Lower lobe of right lung (tissue), 2 donors: ENCODE measurements around the gene EPHX1. TPM values are rescaled to one million over a fixed set of nuclear protein-coding genes. Genes with fewer than 3 reads are reported as not detected.
A peak's percentile ranks its signal among the peaks of the same experiment; 100 is the strongest.
"Not testable (repeated sequence)": the region's sequence is repeated elsewhere in the genome, so short reads cannot be mapped to it uniquely, and the experiment has no call there.

ENCODE experiments used
- ATAC-seq, 2 donors: fragments of 200-7000 bp; cut with Tn5 transposase; one replicate each; pipeline ENCODE4 v1.9.1; 2020 to 2022; ENCODE audit warnings: mild to moderate bottlenecking in 2 of 2, moderate library complexity in 2 of 2
- DNase-seq: peaks from one replicate; pipeline ENCODE4 v3.0.0-alpha.2; 2020
- H3K27ac ChIP-seq: fragments of 200-600 bp; one replicate; pipeline ENCODE4 v1.8.0; 2022
- H3K27me3 ChIP-seq: fragments of 200-600 bp; one replicate; pipeline ENCODE4 v1.8.0; 2022; ENCODE audit warnings: low read depth
- H3K36me3 ChIP-seq: fragments of 200-600 bp; one replicate; pipeline ENCODE4 v1.8.0; 2022; ENCODE audit warnings: mild to moderate bottlenecking
- H3K4me1 ChIP-seq: fragments of 200-600 bp; one replicate; pipeline ENCODE4 v1.8.0; 2022
- H3K4me3 ChIP-seq: fragments of 200-600 bp; one replicate; pipeline ENCODE4 v1.8.0; 2022; ENCODE audit warnings: mild to moderate bottlenecking
- H3K9me3 ChIP-seq: fragments of 200-600 bp; one replicate; pipeline ENCODE4 v1.8.0; 2022
- intact Hi-C: fragments of 100-400 bp; cut with DNase I; formaldehyde crosslinking; loops from one replicate; pipeline ENCODE4 v1.11.0; 2022
- total RNA-seq: library from RNA; stranded (reverse); fragmentation: NEBNext Ultra II Directional; extraction: Animal tissue kit (Norgen Biotek cat#: 25700); gene quantifications from one replicate; pipeline ENCODE4 v1.2.1, GENCODE V29; 2021
- TF ChIP-seq, protein P1 (sequence below): fragments of 200-600 bp; IDR thresholded peaks from one replicate; pipeline ENCODE4 v1.8.0; 2022; ENCODE audit warnings: antibody characterized with exemption, mild to moderate bottlenecking
- donor health status: DM: no; HTN: yes; CAD: no; lungs with severe emphysema.

The EPHX1 gene
- total RNA-seq, 1 donor from 2014 or later = 233 TPM

GRCh38 chr1:225828706-225829345 lies 18.9 kb downstream of the EPHX1 start:
- Histone ChIP-seq H3K4me3 (no peak overlapping the region), H3K36me3 (peaks cover 48% of the 10 kb centered on the region), H3K9me3 (no peaks in the 10 kb centered on the region), H3K4me1 (peaks cover 34% of the 10 kb centered on the region), H3K27me3 (no peaks in the 10 kb centered on the region), H3K27ac (no peak overlapping the region)
- ATAC-seq = no peak
- intact Hi-C loops = no loop called here
- TF ChIP-seq, protein P1, sequence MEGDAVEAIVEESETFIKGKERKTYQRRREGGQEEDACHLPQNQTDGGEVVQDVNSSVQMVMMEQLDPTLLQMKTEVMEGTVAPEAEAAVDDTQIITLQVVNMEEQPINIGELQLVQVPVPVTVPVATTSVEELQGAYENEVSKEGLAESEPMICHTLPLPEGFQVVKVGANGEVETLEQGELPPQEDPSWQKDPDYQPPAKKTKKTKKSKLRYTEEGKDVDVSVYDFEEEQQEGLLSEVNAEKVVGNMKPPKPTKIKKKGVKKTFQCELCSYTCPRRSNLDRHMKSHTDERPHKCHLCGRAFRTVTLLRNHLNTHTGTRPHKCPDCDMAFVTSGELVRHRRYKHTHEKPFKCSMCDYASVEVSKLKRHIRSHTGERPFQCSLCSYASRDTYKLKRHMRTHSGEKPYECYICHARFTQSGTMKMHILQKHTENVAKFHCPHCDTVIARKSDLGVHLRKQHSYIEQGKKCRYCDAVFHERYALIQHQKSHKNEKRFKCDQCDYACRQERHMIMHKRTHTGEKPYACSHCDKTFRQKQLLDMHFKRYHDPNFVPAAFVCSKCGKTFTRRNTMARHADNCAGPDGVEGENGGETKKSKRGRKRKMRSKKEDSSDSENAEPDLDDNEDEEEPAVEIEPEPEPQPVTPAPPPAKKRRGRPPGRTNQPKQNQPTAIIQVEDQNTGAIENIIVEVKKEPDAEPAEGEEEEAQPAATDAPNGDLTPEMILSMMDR = no peak
- no peak for DNase-seq

DNA sequence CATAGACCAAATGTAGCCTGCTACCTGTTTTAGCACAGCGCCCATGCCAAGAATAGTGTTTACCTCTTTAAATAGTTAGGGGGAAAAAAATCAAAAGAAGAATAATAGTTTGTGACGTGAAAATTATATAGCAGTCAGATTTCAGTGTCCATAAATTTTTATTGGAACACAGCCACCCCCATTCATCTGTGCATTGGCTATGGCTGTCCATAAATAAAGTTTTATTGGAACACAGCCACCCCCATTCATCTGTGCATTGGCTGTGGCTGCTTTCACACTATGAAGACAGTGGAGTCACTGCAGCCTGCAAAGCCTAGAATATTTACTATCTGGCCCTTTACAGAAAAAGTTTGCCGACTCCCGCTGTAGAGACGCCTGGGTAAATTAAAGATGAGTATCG lies 20.9 kb downstream of the EPHX1 start:
- Histone ChIP-seq H3K4me3 (no peak overlapping the region), H3K27ac (no peak overlapping the region), H3K27me3 (no peaks in the 10 kb centered on the region), H3K9me3 (no peaks in the 10 kb centered on the region), H3K36me3 (peaks cover 48% of the 10 kb centered on the region), H3K4me1 (peaks cover 23% of the 10 kb centered on the region)
- intact Hi-C loops = no loop called here
- TF ChIP-seq, protein P1 = no peak
- DNase-seq = no peak
- ATAC-seq = no peak

- Histone ChIP-seq H3K4me1 (peaks cover 10% of the 10 kb centered on the region), H3K4me3 (no peak overlapping the region), H3K9me3 (no peaks in the 10 kb centered on the region), H3K27me3 (no peaks in the 10 kb centered on the region), H3K27ac (peak overlapping the region; percentile 27), H3K36me3 (peaks cover 74% of the 10 kb centered on the region)
- intact Hi-C loops = no loop called here
- no peak for DNase-seq
- ATAC-seq = peak; percentile 60 to 67
- TF ChIP-seq, protein P1 = no peak
Measured at GRCh38 chr1:225834417-225835329, 24.7 kb downstream of the EPHX1 start.

DNA sequence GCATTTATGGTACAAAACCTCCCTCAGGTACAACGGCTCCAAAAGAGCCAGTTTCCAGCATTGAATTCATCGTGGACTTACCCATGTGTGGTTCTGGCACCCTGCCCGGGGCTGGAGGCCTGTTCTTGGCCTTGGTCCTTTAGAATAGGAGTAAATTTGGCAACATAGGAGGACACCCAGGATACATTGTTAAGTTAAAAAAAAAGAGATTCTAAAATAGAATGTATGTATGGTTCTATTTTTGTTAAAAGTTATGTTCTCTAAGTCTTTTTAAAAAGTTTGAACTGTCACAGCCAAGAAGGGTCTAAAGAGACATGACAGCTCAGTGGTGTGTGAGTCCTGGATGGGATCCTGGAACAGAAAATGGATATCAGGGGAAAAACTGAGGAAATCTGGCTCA lies 25.9 kb downstream of the EPHX1 start:
- Histone ChIP-seq H3K4me3 (no peak overlapping the region), H3K27ac (no peak overlapping the region), H3K9me3 (no peaks in the 10 kb centered on the region), H3K4me1 (peaks cover 10% of the 10 kb centered on the region), H3K27me3 (no peaks in the 10 kb centered on the region), H3K36me3 (peaks cover 74% of the 10 kb centered on the region)
- DNase-seq = no peak
- no peak for ATAC-seq
- TF ChIP-seq, protein P1 = no peak
- intact Hi-C loops = no loop called here

DNA sequence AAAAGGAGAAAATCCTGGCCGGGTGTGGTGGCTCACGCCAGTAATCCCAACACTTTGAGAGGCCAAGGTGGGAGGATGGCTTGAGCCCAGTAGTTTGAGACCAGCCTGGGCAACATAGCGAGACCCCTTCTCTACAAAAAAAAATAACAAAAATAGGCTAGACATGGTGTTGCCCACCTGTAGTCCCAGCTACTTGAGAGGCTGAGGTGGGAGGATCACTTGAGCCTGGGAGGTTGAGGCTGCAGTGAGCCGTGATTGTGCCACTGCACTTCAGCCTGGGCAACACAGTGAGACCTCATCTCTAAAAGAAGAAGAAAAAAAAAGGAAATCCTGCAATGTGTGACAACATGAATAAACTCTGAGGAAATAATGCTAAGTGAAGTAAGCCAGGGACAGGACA lies 26.4 kb downstream of the EPHX1 start:
- H3K9me3 ChIP-seq, H3K4me3 ChIP-seq, DNase-seq, H3K27me3 ChIP-seq, H3K27ac ChIP-seq, intact Hi-C loops, H3K4me1 ChIP-seq, ATAC-seq: not testable (repeated sequence)
- H3K36me3 ChIP-seq = peaks cover 74% of the 10 kb centered on the region

DNA sequence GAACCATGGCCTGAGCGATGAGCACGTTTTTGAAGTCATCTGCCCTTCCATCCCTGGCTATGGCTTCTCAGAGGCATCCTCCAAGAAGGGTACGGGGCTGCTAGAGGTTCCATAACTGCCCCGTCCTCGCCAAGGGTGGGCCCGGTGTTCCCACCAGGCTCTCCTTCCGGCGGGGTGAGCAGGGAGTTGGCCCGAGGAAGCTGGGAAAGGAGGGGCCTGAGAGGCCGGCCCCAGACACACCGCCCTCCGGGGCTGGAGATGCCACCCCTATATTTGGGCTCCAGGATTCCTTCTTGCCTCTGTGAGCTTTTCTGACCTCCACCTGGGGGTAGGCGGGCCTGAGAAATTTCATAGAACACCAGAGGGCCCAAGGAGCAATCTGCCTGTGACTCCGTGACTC lies 28.9 kb downstream of the EPHX1 start:
- Histone ChIP-seq H3K36me3 (peaks cover 75% of the 10 kb centered on the region), H3K9me3 (no peaks in the 10 kb centered on the region), H3K27me3 (no peaks in the 10 kb centered on the region), H3K4me1 (peaks cover 10% of the 10 kb centered on the region), H3K4me3 (no peak overlapping the region), H3K27ac (no peak overlapping the region)
- DNase-seq = no peak
- intact Hi-C loops = no loop called here
- TF ChIP-seq, protein P1 = no peak
- no peak for ATAC-seq
